Esophagus muscularis mucosa (tissue), 4 donors: ENCODE results near the gene MBNL1.

ENCODE experiments used
- EP300 ChIP-seq: sonication (generic); formaldehyde crosslinking; IDR thresholded peaks from one replicate; pipeline ENCODE4 v1.6.1; 2017; ENCODE audit warnings: antibody characterized with exemption
- POLR2A ChIP-seq: fragments of 450-650 bp; IDR thresholded peaks from one replicate; pipeline ENCODE4 v1.6.1; 2017; ENCODE audit warnings: antibody characterized with exemption, moderate library complexity, mild to moderate bottlenecking, low read depth
- POLR2AphosphoS5 ChIP-seq, 2 donors: sonication (generic); formaldehyde crosslinking; IDR thresholded peaks; one replicate each; pipeline ENCODE4 v1.6.1; 2017; ENCODE audit warnings: antibody characterized with exemption in 2 of 2
- TF ChIP-seq, protein P1 (sequence below), 3 experiments: fragments of 200-600 bp in 2 of 3; fragments of 450-650 bp in 1 of 3; sonication (generic) in 2 of 3; IDR thresholded peaks; one replicate each; pipeline ENCODE4 v1.5.1; 2017 to 2019; ENCODE audit warnings: antibody characterized with exemption in 3 of 3, mild to moderate bottlenecking in 2 of 3, moderate library complexity in 1 of 3

DNA sequence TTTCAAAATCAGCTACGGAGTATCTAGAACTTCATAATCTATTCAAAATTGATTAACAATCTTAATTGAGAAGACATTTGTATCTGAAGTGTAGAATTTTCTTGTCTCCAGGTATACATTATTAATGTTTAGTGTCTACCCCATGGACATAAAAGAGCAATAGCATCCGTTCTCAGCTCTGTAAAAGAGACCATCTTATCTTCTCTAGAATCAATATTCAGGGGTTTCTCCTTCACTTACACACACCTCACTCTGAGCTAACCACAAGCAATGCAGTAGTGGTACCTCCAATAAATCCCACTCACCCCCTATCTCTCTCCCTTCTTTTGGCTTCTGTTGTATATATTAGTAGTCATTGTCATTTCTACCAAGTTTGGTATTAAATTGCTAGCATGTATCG lies 16.2 kb downstream of the MBNL1 start:
- TF ChIP-seq POLR2A, result no peak
- TF ChIP-seq, protein P1, sequence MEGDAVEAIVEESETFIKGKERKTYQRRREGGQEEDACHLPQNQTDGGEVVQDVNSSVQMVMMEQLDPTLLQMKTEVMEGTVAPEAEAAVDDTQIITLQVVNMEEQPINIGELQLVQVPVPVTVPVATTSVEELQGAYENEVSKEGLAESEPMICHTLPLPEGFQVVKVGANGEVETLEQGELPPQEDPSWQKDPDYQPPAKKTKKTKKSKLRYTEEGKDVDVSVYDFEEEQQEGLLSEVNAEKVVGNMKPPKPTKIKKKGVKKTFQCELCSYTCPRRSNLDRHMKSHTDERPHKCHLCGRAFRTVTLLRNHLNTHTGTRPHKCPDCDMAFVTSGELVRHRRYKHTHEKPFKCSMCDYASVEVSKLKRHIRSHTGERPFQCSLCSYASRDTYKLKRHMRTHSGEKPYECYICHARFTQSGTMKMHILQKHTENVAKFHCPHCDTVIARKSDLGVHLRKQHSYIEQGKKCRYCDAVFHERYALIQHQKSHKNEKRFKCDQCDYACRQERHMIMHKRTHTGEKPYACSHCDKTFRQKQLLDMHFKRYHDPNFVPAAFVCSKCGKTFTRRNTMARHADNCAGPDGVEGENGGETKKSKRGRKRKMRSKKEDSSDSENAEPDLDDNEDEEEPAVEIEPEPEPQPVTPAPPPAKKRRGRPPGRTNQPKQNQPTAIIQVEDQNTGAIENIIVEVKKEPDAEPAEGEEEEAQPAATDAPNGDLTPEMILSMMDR (IDR thresholded peaks at IDR 0.05), result no peak
- TF ChIP-seq POLR2AphosphoS5 (IDR thresholded peaks at IDR 0.05), result no peak
- TF ChIP-seq EP300, result no peak
